HepG2 (cell line): ENCODE results near the gene KNG1. TPM values are rescaled to one million over a fixed set of nuclear protein-coding genes. Genes with fewer than 3 reads are reported as not detected.

Experiments
- CAMTA2 ChIP-seq: sonication (generic); formaldehyde crosslinking; IDR thresholded peaks from 2 replicates; pipeline ENCODE4 v1.4.0; 2020; ENCODE audit warnings: mild to moderate bottlenecking, missing genetic modification reagents, borderline replicate concordance
- FOSL2 ChIP-seq: sonication (generic); formaldehyde crosslinking; IDR thresholded peaks from 2 replicates; pipeline ENCODE4 v1.4.0; 2020; ENCODE audit warnings: missing genetic modification reagents
- HMG20A ChIP-seq: IDR thresholded peaks from 2 replicates; pipeline ENCODE4 v1.6.1; 2016; ENCODE audit warnings: borderline replicate concordance
- KDM5B ChIP-seq: sonication (generic); formaldehyde crosslinking; IDR thresholded peaks from 2 replicates; pipeline ENCODE4 v1.4.0; 2020; ENCODE audit warnings: missing genetic modification reagents, mild to moderate bottlenecking, borderline replicate concordance
- MXD4 ChIP-seq: IDR thresholded peaks from 2 replicates; pipeline ENCODE4 v1.6.1; 2016; ENCODE audit warnings: mild to moderate bottlenecking, missing biosample characterization, missing genetic modification reagents
- PHB2 ChIP-seq: fragments of 450-650 bp; IDR thresholded peaks from 2 replicates; pipeline ENCODE4 v1.6.1; 2018; ENCODE audit not compliant: partially characterized antibody
- SP140L ChIP-seq: sonication (generic); formaldehyde crosslinking; IDR thresholded peaks from 2 replicates; pipeline ENCODE4 v1.4.0; 2020; ENCODE audit warnings: missing genetic modification reagents, borderline replicate concordance
- TRIM22 ChIP-seq: fragments of 450-650 bp; IDR thresholded peaks from 2 replicates; pipeline ENCODE4 v1.6.1; 2017
- ZHX1 ChIP-seq: sonication (generic); formaldehyde crosslinking; IDR thresholded peaks from 2 replicates; pipeline ENCODE4 v1.8.1; 2022; ENCODE audit warnings: low read depth, mild to moderate bottlenecking, missing genetic modification reagents
- ZNF383 ChIP-seq: sonication (generic); formaldehyde crosslinking; IDR thresholded peaks from 2 replicates; pipeline ENCODE4 v1.4.0; 2020; ENCODE audit warnings: missing genetic modification reagents, mild to moderate bottlenecking, borderline replicate concordance
- ZNF441 ChIP-seq: sonication (generic); formaldehyde crosslinking; IDR thresholded peaks from 2 replicates; pipeline ENCODE4 v1.7.0; 2021; ENCODE audit warnings: missing genetic modification reagents, borderline replicate concordance
- ZNF737 ChIP-seq: sonication (generic); formaldehyde crosslinking; IDR thresholded peaks from 2 replicates; pipeline ENCODE4 v1.5.0; 2020; ENCODE audit warnings: missing genetic modification reagents, mild to moderate bottlenecking, borderline replicate concordance
- polyA plus RNA-seq, 8 experiments: library from polyadenylated mRNA; depleted of rRNA in 3 of 8; stranded (reverse) in 7 of 8; unstranded in 1 of 8; fragments of >200 nt; fragmentation: Illumina TruSeq in 4 of 8; extraction: Trizol in 4 of 8; gene quantifications; 2 replicates each; pipeline versions ENCODE4 v1.2.1 to v1.2.3, GENCODE V29; 2011 to 2016; ENCODE audit warnings: low read depth in 4 of 8, missing spikeins in 1 of 8, mixed read lengths in 1 of 8; ENCODE audit not compliant: insufficient read depth in 1 of 8
- total RNA-seq, 5 experiments: library from RNA; depleted of rRNA; stranded (reverse); fragments of >200 nt; fragmentation: Illumina TruSeq; extraction: Trizol; gene quantifications; 2 replicates each; pipeline ENCODE4 v1.2.3, GENCODE V29; 2016; ENCODE audit warnings: low read depth in 1 of 5
- TF ChIP-seq, protein P1 (sequence below): sonication (generic); formaldehyde crosslinking; IDR thresholded peaks from 2 replicates; pipeline ENCODE4 v1.9.0; 2021; ENCODE audit warnings: missing genetic modification reagents, borderline replicate concordance
- TF ChIP-seq, protein P2 (sequence below): sonication (generic); formaldehyde crosslinking; IDR thresholded peaks from 2 replicates; pipeline ENCODE4 v1.5.0; 2020; ENCODE audit warnings: mild to moderate bottlenecking, missing genetic modification reagents
- TF ChIP-seq, protein P3 (sequence below), 2 experiments: fragments of 450-650 bp in 1 of 2; sonication (generic) in 1 of 2; formaldehyde crosslinking; IDR thresholded peaks; 2 replicates each; pipeline versions ENCODE4 v1.5.0 to v1.8.0; 2020 to 2022; ENCODE audit warnings: mild to moderate bottlenecking in 1 of 2, missing genetic modification reagents in 1 of 2
- TF ChIP-seq, protein P4 (sequence below): sonication (generic); formaldehyde crosslinking; IDR thresholded peaks from 2 replicates; pipeline ENCODE4 v1.4.0; 2020; ENCODE audit warnings: missing genetic modification reagents

Gene KNG1
- total and polyA plus RNA-seq, 2 of the 13 experiments (the other 11 are each of a cell fraction or from before 2014, with no cell fraction given): 6.5 to 7.0 TPM

- TF ChIP-seq ZNF441 (0 out of 2 replicates have a peak, but pooled peaks have one; percentile 54), MXD4 (CRISPR knock-in tag) (0 out of 2 replicates have a peak, but pooled peaks have one; percentile 48), PHB2 (no peak), ZNF383 (CRISPR knock-in tag) (no peak), TRIM22 (no peak), SP140L (no peak), FOSL2 (peak; percentile 31; the same call in 1 of the 2 replicates), CAMTA2 (no peak), KDM5B (no peak), HMG20A (CRISPR knock-in tag) (peak; percentile 14; the same call in 1 of the 2 replicates), ZNF737 (CRISPR knock-in tag) (no peak), ZHX1 (CRISPR knock-in tag) (0 out of 2 replicates have a peak, but pooled peaks have one; percentile 19)
- TF ChIP-seq, protein P1, sequence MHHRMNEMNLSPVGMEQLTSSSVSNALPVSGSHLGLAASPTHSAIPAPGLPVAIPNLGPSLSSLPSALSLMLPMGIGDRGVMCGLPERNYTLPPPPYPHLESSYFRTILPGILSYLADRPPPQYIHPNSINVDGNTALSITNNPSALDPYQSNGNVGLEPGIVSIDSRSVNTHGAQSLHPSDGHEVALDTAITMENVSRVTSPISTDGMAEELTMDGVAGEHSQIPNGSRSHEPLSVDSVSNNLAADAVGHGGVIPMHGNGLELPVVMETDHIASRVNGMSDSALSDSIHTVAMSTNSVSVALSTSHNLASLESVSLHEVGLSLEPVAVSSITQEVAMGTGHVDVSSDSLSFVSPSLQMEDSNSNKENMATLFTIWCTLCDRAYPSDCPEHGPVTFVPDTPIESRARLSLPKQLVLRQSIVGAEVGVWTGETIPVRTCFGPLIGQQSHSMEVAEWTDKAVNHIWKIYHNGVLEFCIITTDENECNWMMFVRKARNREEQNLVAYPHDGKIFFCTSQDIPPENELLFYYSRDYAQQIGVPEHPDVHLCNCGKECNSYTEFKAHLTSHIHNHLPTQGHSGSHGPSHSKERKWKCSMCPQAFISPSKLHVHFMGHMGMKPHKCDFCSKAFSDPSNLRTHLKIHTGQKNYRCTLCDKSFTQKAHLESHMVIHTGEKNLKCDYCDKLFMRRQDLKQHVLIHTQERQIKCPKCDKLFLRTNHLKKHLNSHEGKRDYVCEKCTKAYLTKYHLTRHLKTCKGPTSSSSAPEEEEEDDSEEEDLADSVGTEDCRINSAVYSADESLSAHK (CRISPR knock-in tag): no peak
- TF ChIP-seq, protein P2, sequence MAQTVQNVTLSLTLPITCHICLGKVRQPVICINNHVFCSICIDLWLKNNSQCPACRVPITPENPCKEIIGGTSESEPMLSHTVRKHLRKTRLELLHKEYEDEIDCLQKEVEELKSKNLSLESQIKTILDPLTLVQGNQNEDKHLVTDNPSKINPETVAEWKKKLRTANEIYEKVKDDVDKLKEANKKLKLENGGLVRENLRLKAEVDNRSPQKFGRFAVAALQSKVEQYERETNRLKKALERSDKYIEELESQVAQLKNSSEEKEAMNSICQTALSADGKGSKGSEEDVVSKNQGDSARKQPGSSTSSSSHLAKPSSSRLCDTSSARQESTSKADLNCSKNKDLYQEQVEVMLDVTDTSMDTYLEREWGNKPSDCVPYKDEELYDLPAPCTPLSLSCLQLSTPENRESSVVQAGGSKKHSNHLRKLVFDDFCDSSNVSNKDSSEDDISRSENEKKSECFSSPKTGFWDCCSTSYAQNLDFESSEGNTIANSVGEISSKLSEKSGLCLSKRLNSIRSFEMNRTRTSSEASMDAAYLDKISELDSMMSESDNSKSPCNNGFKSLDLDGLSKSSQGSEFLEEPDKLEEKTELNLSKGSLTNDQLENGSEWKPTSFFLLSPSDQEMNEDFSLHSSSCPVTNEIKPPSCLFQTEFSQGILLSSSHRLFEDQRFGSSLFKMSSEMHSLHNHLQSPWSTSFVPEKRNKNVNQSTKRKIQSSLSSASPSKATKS (CRISPR knock-in tag): no peak
- TF ChIP-seq, protein P3, sequence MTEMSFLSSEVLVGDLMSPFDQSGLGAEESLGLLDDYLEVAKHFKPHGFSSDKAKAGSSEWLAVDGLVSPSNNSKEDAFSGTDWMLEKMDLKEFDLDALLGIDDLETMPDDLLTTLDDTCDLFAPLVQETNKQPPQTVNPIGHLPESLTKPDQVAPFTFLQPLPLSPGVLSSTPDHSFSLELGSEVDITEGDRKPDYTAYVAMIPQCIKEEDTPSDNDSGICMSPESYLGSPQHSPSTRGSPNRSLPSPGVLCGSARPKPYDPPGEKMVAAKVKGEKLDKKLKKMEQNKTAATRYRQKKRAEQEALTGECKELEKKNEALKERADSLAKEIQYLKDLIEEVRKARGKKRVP (CRISPR knock-in tag; IDR thresholded peaks at IDR 0.05): no peak
- TF ChIP-seq, protein P4, sequence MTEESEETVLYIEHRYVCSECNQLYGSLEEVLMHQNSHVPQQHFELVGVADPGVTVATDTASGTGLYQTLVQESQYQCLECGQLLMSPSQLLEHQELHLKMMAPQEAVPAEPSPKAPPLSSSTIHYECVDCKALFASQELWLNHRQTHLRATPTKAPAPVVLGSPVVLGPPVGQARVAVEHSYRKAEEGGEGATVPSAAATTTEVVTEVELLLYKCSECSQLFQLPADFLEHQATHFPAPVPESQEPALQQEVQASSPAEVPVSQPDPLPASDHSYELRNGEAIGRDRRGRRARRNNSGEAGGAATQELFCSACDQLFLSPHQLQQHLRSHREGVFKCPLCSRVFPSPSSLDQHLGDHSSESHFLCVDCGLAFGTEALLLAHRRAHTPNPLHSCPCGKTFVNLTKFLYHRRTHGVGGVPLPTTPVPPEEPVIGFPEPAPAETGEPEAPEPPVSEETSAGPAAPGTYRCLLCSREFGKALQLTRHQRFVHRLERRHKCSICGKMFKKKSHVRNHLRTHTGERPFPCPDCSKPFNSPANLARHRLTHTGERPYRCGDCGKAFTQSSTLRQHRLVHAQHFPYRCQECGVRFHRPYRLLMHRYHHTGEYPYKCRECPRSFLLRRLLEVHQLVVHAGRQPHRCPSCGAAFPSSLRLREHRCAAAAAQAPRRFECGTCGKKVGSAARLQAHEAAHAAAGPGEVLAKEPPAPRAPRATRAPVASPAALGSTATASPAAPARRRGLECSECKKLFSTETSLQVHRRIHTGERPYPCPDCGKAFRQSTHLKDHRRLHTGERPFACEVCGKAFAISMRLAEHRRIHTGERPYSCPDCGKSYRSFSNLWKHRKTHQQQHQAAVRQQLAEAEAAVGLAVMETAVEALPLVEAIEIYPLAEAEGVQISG (CRISPR knock-in tag): peak; percentile 43; the same call in 1 of the 2 replicates
These were observed 28.8 kb downstream of the KNG1 start (continued) for GRCh38 chr3:186746008-186746407.
